ENCODE results near the gene RCL1.
A peak's percentile ranks its signal among the peaks of the same experiment; 100 is the strongest.

GRCh38 chr9:4849369-4849768, 56.6 kb downstream of the RCL1 start:
- TF ChIP-seq POLR2A (IDR thresholded peaks at IDR 0.05): no peak
- peak in 3 of 7 experiments; percentile 16 to 24 (median 20) for TF ChIP-seq CTCF (IDR thresholded peaks at IDR 0.05)
